Natural killer cell (primary cell): ENCODE measurements around the gene BLOC1S1. TPM values are rescaled to one million over a fixed set of nuclear protein-coding genes. Genes with fewer than 3 reads are reported as not detected.

Experiments used
- ATAC-seq, 3 donors: fragments of 150-1000 bp in 2 of 3; fragments of 200-7000 bp in 1 of 3; cut with Tn5 transposase; 1 replicate in 1 of 3; 2 replicates in 2 of 3; pipeline ENCODE4 v1.10.0; 2021; ENCODE audit warnings: mild to moderate bottlenecking in 2 of 3, moderate library complexity in 2 of 3
- DNase-seq, 2 donors: peaks; one replicate each; pipeline versions ENCODE4 v3.0.0 to v3.0.0-alpha.2; 2013 to 2021; ENCODE audit warnings: mixed read lengths in 1 of 2
- H3K27ac ChIP-seq: one replicate; pipeline ENCODE4 v1.5.1; 2013; ENCODE audit warnings: mild to moderate bottlenecking, low read length
- H3K27me3 ChIP-seq: one replicate; pipeline ENCODE4 v1.6.1; 2013; ENCODE audit warnings: low read length; ENCODE audit not compliant: control insufficient read depth, insufficient read depth
- H3K36me3 ChIP-seq: one replicate; pipeline ENCODE4 v1.6.1; 2013; ENCODE audit warnings: low read length; ENCODE audit not compliant: control insufficient read depth, insufficient read depth
- H3K4me1 ChIP-seq: one replicate; pipeline ENCODE4 v1.6.1; 2013; ENCODE audit warnings: low read length; ENCODE audit not compliant: control insufficient read depth, insufficient read depth
- H3K4me3 ChIP-seq: one replicate; pipeline ENCODE4 v1.5.1; 2013; ENCODE audit warnings: low read length
- H3K9me3 ChIP-seq: one replicate; pipeline ENCODE4 v1.6.1; 2013; ENCODE audit warnings: low read length; ENCODE audit not compliant: control insufficient read depth, insufficient read depth
- H3K27ac Mint-ChIP-seq, 2 donors: one replicate each; pipeline ENCODE4 v1.8.0; 2022; ENCODE audit warnings: mild to moderate bottlenecking in 2 of 2, mixed read lengths in 2 of 2, moderate library complexity in 1 of 2
- H3K27me3 Mint-ChIP-seq, 2 donors: one replicate each; pipeline ENCODE4 v1.8.0; 2022; ENCODE audit warnings: low read depth in 2 of 2, mixed read lengths in 2 of 2
- H3K36me3 Mint-ChIP-seq: one replicate; pipeline ENCODE4 v1.8.0; 2022; ENCODE audit warnings: mixed read lengths
- H3K4me1 Mint-ChIP-seq, 2 donors: one replicate each; pipeline ENCODE4 v1.8.0; 2022; ENCODE audit warnings: mixed read lengths in 2 of 2
- H3K4me3 Mint-ChIP-seq: one replicate; pipeline ENCODE4 v1.8.0; 2022; ENCODE audit warnings: mild to moderate bottlenecking, moderate library complexity, mixed read lengths
- H3K9me3 Mint-ChIP-seq, 2 donors: one replicate each; pipeline ENCODE4 v1.8.0; 2022; ENCODE audit warnings: mixed read lengths in 2 of 2
- WGBS: methylation state at CpG from one replicate; pipeline ENCODE4 v1.1.7; 2013; ENCODE audit warnings: missing lambda C conversion rate; ENCODE audit not compliant: insufficient coverage; 5-methylcytosine and 5-hydroxymethylcytosine counted together
- intact Hi-C: fragments of 100-400 bp; cut with micrococcal nuclease; formaldehyde crosslinking; loops from one replicate; pipeline ENCODE4 v1.14.2; 2022
- total RNA-seq, 4 donors: library from RNA; stranded (reverse); fragments of 120-200 nt in 1 of 4; gene quantifications; one replicate each; pipeline versions ENCODE4 v1.2.3 to v1.2.4, GENCODE V29; 2013 to 2022
- TF ChIP-seq, protein P1 (sequence below): fragments of 200-600 bp; IDR thresholded peaks from one replicate; pipeline ENCODE4 v1.8.0; 2022; ENCODE audit warnings: antibody characterized with exemption

BLOC1S1 gene
- total RNA-seq, 3 donors from 2014 or later (not counting 1 experiment from before 2014, with no cell fraction given): 75.8 to 83.7 (median 81.0) TPM

DNA sequence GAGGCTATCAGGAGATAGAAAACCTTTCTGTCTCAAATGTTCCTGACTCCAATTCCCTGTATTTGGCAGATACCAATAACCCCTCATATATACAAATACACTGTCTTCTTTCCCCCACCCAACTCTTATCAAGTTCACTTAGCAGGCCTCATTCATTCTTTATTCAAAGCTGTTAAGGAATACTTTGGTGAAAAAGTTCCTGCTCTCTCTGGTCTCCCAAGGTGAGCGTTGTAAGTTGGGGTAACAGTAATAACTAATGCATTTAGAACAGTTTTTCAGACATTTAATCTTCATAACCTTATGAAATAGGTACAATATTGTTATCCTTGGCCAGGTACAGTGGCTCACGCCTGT is 23.2 kb downstream of the BLOC1S1 start:
- no peak for DNase-seq
- H3K36me3 ChIP-seq: no peaks in the 10 kb centered on the region
- no peaks in the 10 kb centered on the region for H3K9me3 ChIP-seq
- Mint-ChIP-seq H3K4me1 (peaks cover 38 to 39% of the 10 kb centered on the region in 2 donors), H3K4me3 (peak overlapping the region; percentile 88), H3K27me3 (no peaks in the 10 kb centered on the region), H3K36me3 (no peaks in the 10 kb centered on the region), H3K27ac (peak overlapping the region; percentile 86 to 94), H3K9me3 (no peaks in the 10 kb centered on the region)
- no peak for ATAC-seq
- no peaks in the 10 kb centered on the region for H3K27me3 ChIP-seq
- H3K4me1 ChIP-seq: peaks cover 32% of the 10 kb centered on the region
- no peak overlapping the region for H3K27ac ChIP-seq
- TF ChIP-seq, protein P1, sequence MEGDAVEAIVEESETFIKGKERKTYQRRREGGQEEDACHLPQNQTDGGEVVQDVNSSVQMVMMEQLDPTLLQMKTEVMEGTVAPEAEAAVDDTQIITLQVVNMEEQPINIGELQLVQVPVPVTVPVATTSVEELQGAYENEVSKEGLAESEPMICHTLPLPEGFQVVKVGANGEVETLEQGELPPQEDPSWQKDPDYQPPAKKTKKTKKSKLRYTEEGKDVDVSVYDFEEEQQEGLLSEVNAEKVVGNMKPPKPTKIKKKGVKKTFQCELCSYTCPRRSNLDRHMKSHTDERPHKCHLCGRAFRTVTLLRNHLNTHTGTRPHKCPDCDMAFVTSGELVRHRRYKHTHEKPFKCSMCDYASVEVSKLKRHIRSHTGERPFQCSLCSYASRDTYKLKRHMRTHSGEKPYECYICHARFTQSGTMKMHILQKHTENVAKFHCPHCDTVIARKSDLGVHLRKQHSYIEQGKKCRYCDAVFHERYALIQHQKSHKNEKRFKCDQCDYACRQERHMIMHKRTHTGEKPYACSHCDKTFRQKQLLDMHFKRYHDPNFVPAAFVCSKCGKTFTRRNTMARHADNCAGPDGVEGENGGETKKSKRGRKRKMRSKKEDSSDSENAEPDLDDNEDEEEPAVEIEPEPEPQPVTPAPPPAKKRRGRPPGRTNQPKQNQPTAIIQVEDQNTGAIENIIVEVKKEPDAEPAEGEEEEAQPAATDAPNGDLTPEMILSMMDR: no peak
- H3K4me3 ChIP-seq: no peak overlapping the region
- 91% methylated on average over 1 of the region's 2 CpGs for WGBS
- intact Hi-C loops: loop anchor here (2.0 to 10.0 kb wide), 6 partner anchors 58 to 446 kb away; partner anchors contain the start of genes ORMDL2, RPS26, SARNP and SMARCC2

DNA sequence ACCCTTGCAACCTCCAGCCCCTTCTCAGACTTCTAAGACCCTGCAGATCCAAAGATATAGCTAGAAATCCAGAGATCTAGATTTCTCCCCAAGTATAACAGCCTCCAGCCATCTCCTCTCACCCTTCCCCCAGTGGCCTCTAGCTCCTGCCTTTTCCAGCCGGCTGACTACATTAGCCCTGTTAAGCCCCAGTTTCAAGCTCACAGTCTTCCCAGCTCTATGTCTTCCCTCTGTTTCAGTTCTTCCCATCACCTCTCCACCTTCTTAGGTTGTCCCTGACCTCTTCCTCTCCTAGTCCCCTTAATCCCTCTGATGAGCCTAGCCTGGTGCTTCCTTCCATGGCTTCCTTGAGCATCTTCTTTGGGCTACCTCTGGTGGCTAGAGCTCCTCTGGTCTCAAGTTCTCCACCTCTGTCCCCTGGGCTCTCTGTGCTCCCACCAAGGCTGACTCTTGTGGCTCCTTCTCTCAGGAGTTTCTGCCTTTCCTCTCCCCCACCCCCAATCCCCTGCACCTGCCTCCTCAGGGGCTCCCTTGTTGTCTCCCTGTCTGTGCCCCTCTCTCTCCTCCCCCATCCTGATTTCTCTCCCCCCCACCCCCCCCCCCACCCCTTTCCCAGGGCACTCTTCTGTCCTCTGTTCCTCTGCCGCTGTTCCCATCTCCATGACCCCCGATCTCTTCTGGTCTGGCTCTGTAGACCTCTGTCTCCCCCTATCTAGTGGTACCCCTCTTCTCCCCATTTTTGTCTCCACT is 26.3 kb downstream of the BLOC1S1 start:
- intact Hi-C loops: loop anchor here (2.0 to 5.0 kb wide), 2 partner anchors 185 to 723 kb away; partner anchors contain the start of gene PYM1
- peak overlapping the region; percentile 50 to 69 for H3K27ac Mint-ChIP-seq
- peaks cover 42 to 49% of the 10 kb centered on the region in 2 donors for H3K4me1 Mint-ChIP-seq
- no peaks in the 10 kb centered on the region for H3K27me3 ChIP-seq
- no peaks in the 10 kb centered on the region for H3K36me3 Mint-ChIP-seq
- H3K27ac ChIP-seq: peak overlapping the region; percentile 72
- TF ChIP-seq, protein P1: no peak
- no peak for DNase-seq
- no peaks in the 10 kb centered on the region for H3K9me3 ChIP-seq
- 29% methylated on average over 3 of the region's 3 CpGs for WGBS
- H3K9me3 Mint-ChIP-seq: no peaks in the 10 kb centered on the region
- peak overlapping the region; percentile 40 for H3K4me3 ChIP-seq
- H3K4me1 ChIP-seq: peaks cover 41% of the 10 kb centered on the region
- peak overlapping the region; percentile 87 for H3K4me3 Mint-ChIP-seq
- ATAC-seq: no peak
- H3K27me3 Mint-ChIP-seq: no peaks in the 10 kb centered on the region
- no peaks in the 10 kb centered on the region for H3K36me3 ChIP-seq

DNA sequence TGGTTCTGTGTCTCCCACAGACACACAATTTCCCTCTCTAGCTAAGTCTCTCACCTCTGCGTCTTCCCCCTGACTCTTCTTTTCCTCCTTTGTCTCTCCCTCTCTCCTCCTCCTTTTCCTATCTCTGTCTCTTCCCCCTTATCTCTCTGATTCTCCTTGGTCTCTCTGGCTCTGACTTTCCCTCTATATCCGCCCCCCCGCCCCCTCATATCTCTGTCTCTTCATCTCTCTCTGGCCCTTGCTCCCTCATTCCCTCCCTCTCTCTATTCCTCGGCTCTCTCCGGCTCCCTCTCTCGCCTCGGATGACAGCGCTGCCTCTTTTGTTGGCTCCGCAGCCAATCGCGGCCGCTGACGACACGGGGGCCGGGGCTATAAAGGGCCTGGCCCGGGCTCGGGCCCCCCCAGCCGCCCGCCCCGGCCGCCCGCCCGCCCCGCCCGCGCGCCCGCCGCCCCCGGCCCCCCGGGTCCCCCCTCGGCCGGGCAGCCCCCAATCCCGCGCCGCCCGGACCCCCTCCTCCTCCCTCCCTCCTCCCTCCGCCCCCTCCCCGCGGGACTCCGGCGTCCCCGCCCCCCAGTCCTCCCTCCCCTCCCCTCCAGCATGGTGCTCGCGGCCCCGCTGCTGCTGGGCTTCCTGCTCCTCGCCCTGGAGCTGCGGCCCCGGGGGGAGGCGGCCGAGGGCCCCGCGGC is 27.0 kb downstream of the BLOC1S1 start, which contains the start of gene GDF11:
Gene GDF11, plus strand, starts transcription at position 404 of the 687 bp plus-strand sequence. Its CDS starts 195 bp downstream, at position 599.
- Histone ChIP-seq H3K4me1 (peaks cover 33% of the 10 kb centered on the region), H3K27ac (peak within 1 kb of the TSS; percentile 72), H3K36me3 (no peaks in the 10 kb centered on the region), H3K4me3 (peak within 1 kb of the TSS; percentile 81), H3K27me3 (no peaks in the 10 kb centered on the region), H3K9me3 (no peaks in the 10 kb centered on the region)
- H3K4me3 Mint-ChIP-seq: peak within 1 kb of the TSS; percentile 92
- TF ChIP-seq, protein P1: no peak
- intact Hi-C loops: loop anchor here (2.0 to 5.0 kb wide), 2 partner anchors 184 to 722 kb away; partner anchors contain the start of gene PYM1
- no peaks in the 10 kb centered on the region for H3K9me3 Mint-ChIP-seq
- no peaks in the 10 kb centered on the region for H3K27me3 Mint-ChIP-seq
- ATAC-seq (peak; percentile 65 to 77 (median 70)), DNase-seq (peak; percentile 59 to 85)
- peaks cover 42 to 47% of the 10 kb centered on the region in 2 donors for H3K4me1 Mint-ChIP-seq
- under 1% methylated on average over 29 of the region's 53 CpGs for WGBS
- peak within 1 kb of the TSS; percentile 50 to 69 for H3K27ac Mint-ChIP-seq
- no peaks in the 10 kb centered on the region for H3K36me3 Mint-ChIP-seq
